ENCODE data around the gene GNB4. TPM values are rescaled to one million over a fixed set of nuclear protein-coding genes. Genes with fewer than 3 reads are reported as not detected.
A peak's percentile ranks its signal among the peaks of the same experiment; 100 is the strongest.

GNB4 gene
- total RNA-seq, 1 experiment from 2014 or later: 26.7 TPM

DNA sequence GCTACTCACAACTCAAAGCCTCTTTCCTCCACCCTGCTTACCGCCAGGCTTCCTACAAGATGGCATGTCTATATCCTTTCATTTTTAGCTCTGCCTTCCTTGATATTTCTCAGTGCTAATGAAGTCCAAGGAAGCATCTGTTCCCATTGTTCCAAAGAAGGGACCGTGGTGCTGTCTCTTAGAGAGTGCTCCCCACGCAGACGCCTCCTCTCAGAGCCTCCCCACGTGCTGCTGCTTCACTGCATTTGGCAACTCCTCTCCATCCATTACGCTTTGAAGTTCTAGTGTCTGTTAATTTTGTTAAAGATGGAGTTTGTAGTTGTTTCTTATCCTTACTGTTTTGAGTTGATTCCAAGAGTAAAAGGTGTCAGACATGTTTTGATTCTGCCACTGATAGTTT lies 26.2 kb downstream of the GNB4 start:
- in situ Hi-C loops (cut with HindIII; ENCODE audit: low pct_unique_long_range_greater_than_20kb, low sequenced_read_pairs) (no loop called here), intact Hi-C loops (cut with micrococcal nuclease; ENCODE audit: unreplicated experiment) (no loop called here)
- Histone ChIP-seq H3K4me1 (ENCODE audit: control insufficient read depth, insufficient read depth, low read length) (no peaks in the 10 kb centered on the region), H3K27me3 (ENCODE audit: control insufficient read depth, insufficient read depth, low read length) (no peaks in the 10 kb centered on the region), H3K27ac (ENCODE audit: low read length) (no peak overlapping the region), H3K36me3 (ENCODE audit: control insufficient read depth, insufficient read depth, low read length) (no peaks in the 10 kb centered on the region), H3K4me3 (ENCODE audit: low read depth in 2 of 2, low read length in 2 of 2) (no peak overlapping the region), H3K9me3 (ENCODE audit: control insufficient read depth, insufficient read depth, low read depth, low read length) (no peaks in the 10 kb centered on the region)
- ChIA-PET CTCF (no interaction called here), POLR2A (no interaction called here)
- DNase-seq (ENCODE audit: low read depth, low spot score): no peak
- TF ChIP-seq TCF7L2 (IDR thresholded peaks at IDR 0.05; ENCODE audit: low read depth, low read length) (no peak), SIN3A (IDR thresholded peaks at IDR 0.05; ENCODE audit: borderline replicate concordance, insufficient read depth, low read depth, low read length) (no peak), POLR2AphosphoS5 (IDR thresholded peaks at IDR 0.05; ENCODE audit: low read depth, low read length) (no peak)
- TF ChIP-seq, protein P1, sequence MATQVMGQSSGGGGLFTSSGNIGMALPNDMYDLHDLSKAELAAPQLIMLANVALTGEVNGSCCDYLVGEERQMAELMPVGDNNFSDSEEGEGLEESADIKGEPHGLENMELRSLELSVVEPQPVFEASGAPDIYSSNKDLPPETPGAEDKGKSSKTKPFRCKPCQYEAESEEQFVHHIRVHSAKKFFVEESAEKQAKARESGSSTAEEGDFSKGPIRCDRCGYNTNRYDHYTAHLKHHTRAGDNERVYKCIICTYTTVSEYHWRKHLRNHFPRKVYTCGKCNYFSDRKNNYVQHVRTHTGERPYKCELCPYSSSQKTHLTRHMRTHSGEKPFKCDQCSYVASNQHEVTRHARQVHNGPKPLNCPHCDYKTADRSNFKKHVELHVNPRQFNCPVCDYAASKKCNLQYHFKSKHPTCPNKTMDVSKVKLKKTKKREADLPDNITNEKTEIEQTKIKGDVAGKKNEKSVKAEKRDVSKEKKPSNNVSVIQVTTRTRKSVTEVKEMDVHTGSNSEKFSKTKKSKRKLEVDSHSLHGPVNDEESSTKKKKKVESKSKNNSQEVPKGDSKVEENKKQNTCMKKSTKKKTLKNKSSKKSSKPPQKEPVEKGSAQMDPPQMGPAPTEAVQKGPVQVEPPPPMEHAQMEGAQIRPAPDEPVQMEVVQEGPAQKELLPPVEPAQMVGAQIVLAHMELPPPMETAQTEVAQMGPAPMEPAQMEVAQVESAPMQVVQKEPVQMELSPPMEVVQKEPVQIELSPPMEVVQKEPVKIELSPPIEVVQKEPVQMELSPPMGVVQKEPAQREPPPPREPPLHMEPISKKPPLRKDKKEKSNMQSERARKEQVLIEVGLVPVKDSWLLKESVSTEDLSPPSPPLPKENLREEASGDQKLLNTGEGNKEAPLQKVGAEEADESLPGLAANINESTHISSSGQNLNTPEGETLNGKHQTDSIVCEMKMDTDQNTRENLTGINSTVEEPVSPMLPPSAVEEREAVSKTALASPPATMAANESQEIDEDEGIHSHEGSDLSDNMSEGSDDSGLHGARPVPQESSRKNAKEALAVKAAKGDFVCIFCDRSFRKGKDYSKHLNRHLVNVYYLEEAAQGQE (IDR thresholded peaks at IDR 0.05; ENCODE audit: insufficient read depth in 1 of 2, low read depth in 2 of 2, low read length in 1 of 2): no peak
- TF ChIP-seq, protein P2, sequence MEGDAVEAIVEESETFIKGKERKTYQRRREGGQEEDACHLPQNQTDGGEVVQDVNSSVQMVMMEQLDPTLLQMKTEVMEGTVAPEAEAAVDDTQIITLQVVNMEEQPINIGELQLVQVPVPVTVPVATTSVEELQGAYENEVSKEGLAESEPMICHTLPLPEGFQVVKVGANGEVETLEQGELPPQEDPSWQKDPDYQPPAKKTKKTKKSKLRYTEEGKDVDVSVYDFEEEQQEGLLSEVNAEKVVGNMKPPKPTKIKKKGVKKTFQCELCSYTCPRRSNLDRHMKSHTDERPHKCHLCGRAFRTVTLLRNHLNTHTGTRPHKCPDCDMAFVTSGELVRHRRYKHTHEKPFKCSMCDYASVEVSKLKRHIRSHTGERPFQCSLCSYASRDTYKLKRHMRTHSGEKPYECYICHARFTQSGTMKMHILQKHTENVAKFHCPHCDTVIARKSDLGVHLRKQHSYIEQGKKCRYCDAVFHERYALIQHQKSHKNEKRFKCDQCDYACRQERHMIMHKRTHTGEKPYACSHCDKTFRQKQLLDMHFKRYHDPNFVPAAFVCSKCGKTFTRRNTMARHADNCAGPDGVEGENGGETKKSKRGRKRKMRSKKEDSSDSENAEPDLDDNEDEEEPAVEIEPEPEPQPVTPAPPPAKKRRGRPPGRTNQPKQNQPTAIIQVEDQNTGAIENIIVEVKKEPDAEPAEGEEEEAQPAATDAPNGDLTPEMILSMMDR (IDR thresholded peaks at IDR 0.05): no peak
- ATAC-seq: no peak
- no TSS peak for BruUV-seq (replicated peaks)

DNA sequence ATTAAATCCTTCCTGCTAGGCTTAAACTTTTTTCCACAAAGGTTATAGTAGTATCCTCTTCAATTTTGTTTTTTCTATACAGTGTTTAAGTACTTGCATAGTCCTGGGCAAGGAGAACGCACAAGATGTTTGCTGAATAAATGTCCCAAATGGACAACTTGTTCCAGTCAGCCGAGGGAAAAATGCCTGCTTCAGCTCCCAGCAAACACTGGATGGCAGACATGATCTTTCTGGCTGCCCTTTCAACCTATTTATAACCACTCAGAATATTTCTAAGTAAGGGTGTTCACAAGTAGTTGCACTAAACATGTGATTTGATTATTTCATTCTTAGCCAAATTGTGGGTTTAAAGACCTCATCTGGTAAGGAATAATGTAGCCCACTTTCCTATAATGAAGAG lies 29.8 kb downstream of the GNB4 start:
- TF ChIP-seq POLR2AphosphoS5 (IDR thresholded peaks at IDR 0.05; ENCODE audit: low read depth, low read length): no peak
- no peak for TF ChIP-seq TCF7L2 (IDR thresholded peaks at IDR 0.05; ENCODE audit: low read depth, low read length)
- TF ChIP-seq, protein P2 (IDR thresholded peaks at IDR 0.05): peak; percentile 71
- TF ChIP-seq SIN3A (IDR thresholded peaks at IDR 0.05; ENCODE audit: borderline replicate concordance, insufficient read depth, low read depth, low read length): no peak
- TF ChIP-seq, protein P1 (IDR thresholded peaks at IDR 0.05; ENCODE audit: insufficient read depth in 1 of 2, low read depth in 2 of 2, low read length in 1 of 2): no peak
- no peaks in the 10 kb centered on the region for H3K36me3 ChIP-seq (ENCODE audit: control insufficient read depth, insufficient read depth, low read length)
- H3K27ac ChIP-seq (ENCODE audit: low read length): no peak overlapping the region
- POLR2A ChIA-PET: no interaction called here
- no peak overlapping the region for H3K4me3 ChIP-seq (ENCODE audit: low read depth in 2 of 2, low read length in 2 of 2)
- H3K27me3 ChIP-seq (ENCODE audit: control insufficient read depth, insufficient read depth, low read length): no peaks in the 10 kb centered on the region
- H3K4me1 ChIP-seq (ENCODE audit: control insufficient read depth, insufficient read depth, low read length): no peaks in the 10 kb centered on the region
- CTCF ChIA-PET: interaction anchor here (0.6 to 0.7 kb wide), 2 partner anchors 131 to 191 kb away, joined by 3 to 6 read pairs; no protein-coding TSS in a partner anchor
- H3K9me3 ChIP-seq (ENCODE audit: control insufficient read depth, insufficient read depth, low read depth, low read length): no peaks in the 10 kb centered on the region
- BruUV-seq (replicated peaks): no TSS peak
- DNase-seq (ENCODE audit: low read depth, low spot score) (peak; percentile 4), ATAC-seq (peak; percentile 63; the same call in 1 of the 2 replicates)
- in situ Hi-C loops (cut with HindIII; ENCODE audit: low pct_unique_long_range_greater_than_20kb, low sequenced_read_pairs): no loop called here
- intact Hi-C loops (cut with micrococcal nuclease; ENCODE audit: unreplicated experiment): loop anchor here (2.0 kb wide), 1 partner anchor 137 kb away; no protein-coding TSS in a partner anchor

Data from Panc1 (cell line).